ENCODE results near the gene TANGO2. TPM values are rescaled to one million over a fixed set of nuclear protein-coding genes. Genes with fewer than 3 reads are reported as not detected.

The TANGO2 gene
- total RNA-seq, 4 donors from 2014 or later = 24.3 to 46.7 (median 37.5) TPM

GRCh38 chr22:20028855-20029549 lies 8.1 kb downstream of the TANGO2 start:
- TF ChIP-seq, protein P1, sequence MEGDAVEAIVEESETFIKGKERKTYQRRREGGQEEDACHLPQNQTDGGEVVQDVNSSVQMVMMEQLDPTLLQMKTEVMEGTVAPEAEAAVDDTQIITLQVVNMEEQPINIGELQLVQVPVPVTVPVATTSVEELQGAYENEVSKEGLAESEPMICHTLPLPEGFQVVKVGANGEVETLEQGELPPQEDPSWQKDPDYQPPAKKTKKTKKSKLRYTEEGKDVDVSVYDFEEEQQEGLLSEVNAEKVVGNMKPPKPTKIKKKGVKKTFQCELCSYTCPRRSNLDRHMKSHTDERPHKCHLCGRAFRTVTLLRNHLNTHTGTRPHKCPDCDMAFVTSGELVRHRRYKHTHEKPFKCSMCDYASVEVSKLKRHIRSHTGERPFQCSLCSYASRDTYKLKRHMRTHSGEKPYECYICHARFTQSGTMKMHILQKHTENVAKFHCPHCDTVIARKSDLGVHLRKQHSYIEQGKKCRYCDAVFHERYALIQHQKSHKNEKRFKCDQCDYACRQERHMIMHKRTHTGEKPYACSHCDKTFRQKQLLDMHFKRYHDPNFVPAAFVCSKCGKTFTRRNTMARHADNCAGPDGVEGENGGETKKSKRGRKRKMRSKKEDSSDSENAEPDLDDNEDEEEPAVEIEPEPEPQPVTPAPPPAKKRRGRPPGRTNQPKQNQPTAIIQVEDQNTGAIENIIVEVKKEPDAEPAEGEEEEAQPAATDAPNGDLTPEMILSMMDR (IDR thresholded peaks at IDR 0.05; ENCODE audit: low read depth) = no peak

DNA sequence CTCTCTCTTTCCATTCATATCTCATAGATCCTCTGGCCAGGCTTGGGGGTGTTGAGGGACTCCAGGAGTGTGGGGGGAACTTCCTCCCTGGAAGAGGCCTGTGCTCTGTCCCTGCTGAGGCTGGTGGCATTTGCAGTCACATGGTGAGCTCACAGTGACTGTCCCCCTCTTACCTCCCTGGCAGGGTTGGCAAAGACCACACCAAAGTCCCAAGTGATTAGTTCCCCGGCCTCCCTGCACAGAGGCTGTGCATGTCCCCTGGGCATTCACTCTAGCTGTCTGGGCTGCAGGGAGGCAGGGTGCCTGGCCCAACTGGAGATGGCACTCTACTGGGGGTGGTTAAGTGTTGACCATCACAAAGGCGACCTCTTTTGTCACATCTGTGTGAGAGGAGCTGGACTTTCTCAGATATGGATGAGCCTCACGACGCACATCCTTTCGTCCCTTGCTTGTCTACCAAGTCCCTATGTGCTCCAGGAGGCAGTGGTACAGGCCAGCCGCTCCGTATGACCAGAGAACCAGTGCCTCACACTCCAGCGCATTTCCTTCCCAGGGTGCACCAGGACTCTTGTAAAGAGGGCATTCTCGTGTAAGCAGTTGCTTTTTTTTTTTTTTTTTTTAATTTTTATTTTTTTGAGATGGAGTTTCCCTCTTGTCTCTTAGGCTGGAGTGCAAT lies 8.8 kb downstream of the TANGO2 start:
- TF ChIP-seq, protein P1 (IDR thresholded peaks at IDR 0.05; ENCODE audit: low read depth) = no peak

DNA sequence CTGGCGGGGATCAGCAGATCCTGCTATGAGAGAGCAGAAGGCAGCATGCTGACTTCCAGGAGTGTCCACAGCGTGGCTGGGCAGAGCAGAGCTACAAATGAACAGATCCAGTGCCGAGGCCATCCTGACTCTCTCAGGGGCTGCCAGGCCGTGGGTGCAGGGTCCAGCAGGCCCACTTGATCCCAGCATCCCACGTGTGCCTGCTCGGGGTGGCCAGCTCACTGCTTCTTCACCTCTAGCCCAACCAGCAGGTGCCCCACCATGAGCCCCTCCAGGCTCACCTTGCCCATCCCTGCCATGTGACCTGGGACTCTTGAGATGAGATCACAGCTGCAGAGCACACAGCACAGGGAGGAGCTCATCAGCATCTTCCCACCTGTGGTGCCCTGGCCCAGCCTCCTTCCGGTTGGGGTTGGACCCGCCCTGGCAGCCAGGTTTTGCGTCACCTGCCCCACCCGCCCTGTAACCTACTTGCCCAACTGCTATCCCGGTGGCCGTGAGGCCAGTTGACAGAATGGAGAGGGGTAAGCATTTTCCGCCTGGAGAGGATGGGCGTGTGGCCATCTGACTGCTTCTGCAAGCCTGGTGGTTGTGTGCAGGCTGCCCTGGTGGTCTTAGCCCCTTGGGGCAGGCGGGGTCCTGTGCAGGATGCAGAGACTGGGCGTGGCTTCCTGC lies 11.0 kb downstream of the TANGO2 start:
- TF ChIP-seq, protein P1 (IDR thresholded peaks at IDR 0.05; ENCODE audit: low read depth) = no peak

- TF ChIP-seq, protein P1 (IDR thresholded peaks at IDR 0.05; ENCODE audit: low read depth) = no peak
Observed at GRCh38 chr22:20032407-20032991, 11.6 kb downstream of the TANGO2 start.

GRCh38 chr22:20033045-20033706 lies 12.3 kb downstream of the TANGO2 start:
- TF ChIP-seq, protein P1 (IDR thresholded peaks at IDR 0.05; ENCODE audit: low read depth) = no peak

DNA sequence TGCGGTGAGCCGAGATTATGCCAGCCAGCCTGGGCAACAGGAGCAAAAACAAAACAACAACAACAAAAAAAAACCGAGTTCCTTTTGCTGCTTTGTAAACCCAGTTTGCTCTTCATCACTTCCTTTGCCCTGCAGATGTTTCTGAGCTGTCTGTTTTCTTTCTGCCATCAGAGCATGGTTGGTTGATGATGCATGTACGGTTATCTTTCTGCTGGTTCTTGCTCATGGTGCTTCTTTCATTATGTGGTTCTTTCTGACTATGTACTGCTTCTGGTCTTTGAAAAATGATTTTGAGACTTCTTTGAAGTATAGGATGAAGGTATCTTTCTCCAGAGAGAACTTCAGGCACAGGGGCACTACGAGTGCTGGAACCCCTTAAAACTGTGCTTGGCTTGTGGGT lies 13.2 kb downstream of the TANGO2 start:
- TF ChIP-seq, protein P1 (IDR thresholded peaks at IDR 0.05; ENCODE audit: low read depth) = no peak
